Measurements from ENCODE around the gene TTC7B.

TTC7B gene

GRCh38 chr14:90773705-90774104 is 42.5 kb downstream of the TTC7B start:
- no peak for DNase-seq

DNA sequence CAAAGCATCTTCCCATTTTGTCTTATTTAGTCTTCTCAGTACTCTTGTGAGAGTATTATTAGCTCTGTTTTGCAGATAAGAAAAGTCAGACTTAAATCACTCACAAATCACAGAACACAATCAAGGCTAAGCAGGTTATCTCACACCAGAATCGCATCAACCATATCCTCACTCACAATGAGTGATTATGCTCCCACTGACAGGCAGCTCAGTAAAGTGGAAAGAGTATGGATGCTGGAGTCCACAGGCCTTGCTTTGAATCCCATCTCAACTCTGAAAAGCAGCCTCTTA is 43.1 kb downstream of the TTC7B start:
- no peak for DNase-seq

- DNase-seq: no peak
These were observed 48.3 kb downstream of the TTC7B start for GRCh38 chr14:90767899-90768298.

- DNase-seq: peak; percentile 24
These were observed 55.5 kb downstream of the TTC7B start for GRCh38 chr14:90760591-90761316.

DNA sequence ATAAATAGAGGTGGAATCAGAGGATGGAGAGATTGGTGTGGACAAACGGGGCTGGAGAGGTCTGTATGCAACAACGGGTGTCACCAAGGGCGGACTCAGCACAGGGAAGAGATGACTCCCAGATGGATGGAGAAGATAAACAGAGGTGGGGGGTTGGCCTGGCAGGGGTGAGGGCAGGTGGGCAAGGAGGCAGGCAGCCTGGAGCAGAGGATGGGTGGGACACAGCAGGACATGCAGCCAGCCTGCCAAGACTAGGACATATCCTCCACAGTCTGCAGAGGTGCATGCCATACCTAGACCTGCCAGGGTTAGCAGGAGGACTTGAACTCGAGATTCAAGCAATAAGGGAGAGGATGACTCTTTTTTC is 56.2 kb downstream of the TTC7B start:
- DNase-seq: no peak

DNA sequence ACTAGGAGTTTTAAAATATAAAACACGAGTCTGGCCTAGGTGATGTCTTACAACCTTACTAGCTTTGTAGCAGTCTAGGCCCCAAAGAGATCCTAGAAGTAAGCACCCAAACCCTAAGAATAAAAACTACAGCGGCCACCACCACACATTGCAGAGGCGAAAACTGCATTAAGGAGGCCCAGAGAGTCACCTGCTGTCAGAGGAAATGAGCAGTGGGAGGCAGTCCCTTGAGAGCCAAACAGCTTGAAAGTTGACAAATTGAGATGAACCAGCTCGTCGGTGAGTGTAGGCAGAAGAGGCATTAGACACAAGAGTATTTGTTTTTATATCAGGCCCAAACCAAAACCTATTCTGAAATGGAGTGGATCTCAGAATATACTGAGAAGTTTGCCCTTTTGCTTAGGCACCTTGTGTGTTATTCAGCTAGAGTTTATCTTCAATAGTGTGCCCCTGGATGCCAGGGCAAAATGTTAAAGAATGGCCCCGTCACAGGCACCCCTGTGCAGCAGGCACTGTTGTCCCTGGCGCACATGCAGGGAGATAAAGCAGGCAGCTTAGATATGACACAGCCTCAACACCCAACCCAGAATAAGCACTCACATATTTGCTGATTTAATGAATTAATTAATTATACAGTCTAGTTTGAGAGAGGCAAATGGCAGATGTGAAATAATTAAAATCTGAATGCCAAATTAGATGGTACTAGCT is 56.7 kb downstream of the TTC7B start:
- DNase-seq: no peak

GRCh38 chr14:90758959-90759358 is 57.3 kb downstream of the TTC7B start:
- DNase-seq: no peak

GRCh38 chr14:90758028-90758889 is 58.0 kb downstream of the TTC7B start:
- DNase-seq: peak; percentile 95

GRCh38 chr14:90757452-90757851 is 58.8 kb downstream of the TTC7B start:
- no peak for DNase-seq

DNA sequence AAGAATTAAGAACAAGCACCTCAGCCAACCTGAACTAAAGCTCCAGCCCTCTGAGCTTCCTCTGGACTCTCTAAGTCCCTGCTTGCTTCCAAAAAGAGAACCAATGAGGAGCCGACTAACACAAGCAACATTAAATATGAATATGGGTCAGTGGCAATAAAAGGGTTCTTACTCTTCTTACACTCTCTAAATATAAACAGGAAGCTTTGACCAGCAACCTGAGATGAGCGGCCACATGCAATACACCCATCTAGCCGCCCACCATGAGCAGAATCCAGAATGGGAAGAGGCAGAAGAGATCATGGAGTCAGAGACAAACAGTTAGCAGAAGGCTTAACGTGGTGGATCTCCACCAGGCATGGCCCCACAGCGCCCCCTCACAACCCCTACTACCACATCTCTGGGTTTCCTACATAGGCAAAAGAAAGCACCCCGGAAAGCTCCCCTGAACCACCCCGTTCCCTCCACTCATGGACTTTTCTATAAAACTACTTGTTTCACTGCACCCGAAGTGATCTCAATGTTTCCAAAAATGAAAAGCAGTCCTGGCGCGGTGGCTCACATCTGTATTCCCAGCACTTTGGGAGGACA is 59.4 kb downstream of the TTC7B start:
- no peak for DNase-seq

DNA sequence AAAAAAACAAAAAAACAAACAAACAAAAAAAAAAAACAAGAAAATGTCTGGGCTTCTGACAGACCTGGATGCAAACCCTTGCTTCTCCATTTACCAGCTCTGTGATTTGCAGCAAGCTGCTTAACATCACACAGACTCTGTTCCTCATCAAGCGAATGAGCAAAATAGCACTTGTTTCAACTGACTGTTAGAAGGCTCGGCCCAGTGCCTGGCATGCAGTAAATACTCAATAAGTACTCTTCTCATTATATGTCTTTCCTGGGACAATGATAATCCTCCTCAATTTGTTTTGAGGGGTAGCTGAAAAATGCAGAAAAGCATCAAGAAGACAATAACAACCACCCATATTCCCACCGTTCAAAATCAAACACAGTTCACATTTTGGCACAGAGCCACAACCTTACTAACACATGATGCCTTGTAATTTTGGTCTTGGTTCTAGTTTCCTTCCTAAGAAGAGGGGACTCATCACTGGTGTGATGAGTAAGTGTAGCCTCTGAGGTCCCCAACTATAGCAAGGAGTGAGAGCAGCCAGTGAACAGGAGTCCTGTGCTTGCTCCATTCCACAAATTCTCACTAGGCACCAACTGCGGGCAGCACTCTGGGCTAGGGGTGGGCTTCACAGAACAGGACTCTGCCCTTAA is 60.4 kb downstream of the TTC7B start:
- no peak for DNase-seq

GRCh38 chr14:90753456-90754005 is 62.7 kb downstream of the TTC7B start:
- DNase-seq: no peak

- DNase-seq: no peak
These were observed 65.5 kb downstream of the TTC7B start for GRCh38 chr14:90750701-90751100.

DNA sequence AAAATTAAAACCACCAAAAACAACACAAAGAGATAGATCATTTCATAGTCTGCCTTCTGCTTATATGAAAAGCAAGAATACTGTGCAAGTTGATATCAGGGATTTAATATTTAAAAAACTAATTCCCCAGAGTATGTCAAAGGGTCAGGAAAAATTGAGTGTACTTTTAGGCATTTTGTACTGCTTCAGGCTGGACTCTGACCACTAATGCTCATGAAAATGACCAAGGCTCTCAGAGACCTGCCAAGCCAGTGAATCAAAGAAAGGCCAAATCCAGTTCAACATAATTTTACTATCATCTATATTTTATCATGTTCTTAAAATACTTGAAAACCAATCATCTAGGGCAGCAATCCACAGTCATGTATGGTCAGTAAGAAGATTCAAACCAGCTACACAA is 66.0 kb downstream of the TTC7B start:
- DNase-seq: no peak

DNA sequence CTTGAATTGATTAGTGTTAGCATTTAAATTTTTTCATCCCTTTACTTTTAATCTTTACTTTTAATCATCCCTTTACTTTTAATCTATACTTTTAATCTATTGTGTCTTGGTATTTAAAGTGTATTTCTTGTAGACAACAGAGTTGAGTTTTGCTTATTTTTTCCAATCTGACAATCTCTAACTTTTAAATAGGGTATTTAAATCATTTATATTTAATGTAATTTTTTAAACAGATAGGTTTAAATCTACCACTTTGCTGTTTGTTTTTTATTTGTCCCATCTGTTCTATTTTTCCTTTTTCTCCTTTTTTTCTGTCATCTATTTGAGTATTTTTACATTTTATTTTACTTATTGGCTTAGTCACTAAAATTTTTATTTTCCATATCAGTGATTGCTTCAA is 68.3 kb downstream of the TTC7B start:
- no peak for DNase-seq

- no peak for DNase-seq
These were observed 72.4 kb downstream of the TTC7B start for GRCh38 chr14:90743826-90744225.

GRCh38 chr14:90743425-90743824 is 72.8 kb downstream of the TTC7B start:
- no peak for DNase-seq

GRCh38 chr14:90742729-90743128 is 73.5 kb downstream of the TTC7B start:
- DNase-seq: no peak

DNA sequence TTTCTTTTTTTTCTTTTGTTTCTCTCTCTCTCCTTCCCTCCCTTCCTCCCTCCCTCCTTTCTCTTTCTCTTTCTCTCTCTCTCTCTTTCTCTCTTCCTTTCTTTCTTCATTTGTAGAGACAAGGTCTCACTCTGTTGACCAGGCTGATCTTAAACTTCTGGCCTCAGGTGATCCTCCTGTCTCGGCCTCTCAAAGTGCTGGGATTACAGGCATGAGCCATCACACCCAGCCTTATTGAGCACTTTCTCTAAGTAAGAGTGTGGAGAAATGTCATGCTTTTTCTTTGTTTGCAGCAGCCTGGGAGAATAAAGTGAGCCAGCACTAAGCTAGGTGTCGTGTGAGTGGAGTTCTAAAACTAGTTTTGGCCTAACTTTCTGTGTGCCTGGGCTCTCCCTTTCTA is 74.0 kb downstream of the TTC7B start:
- no peak for DNase-seq

DNA sequence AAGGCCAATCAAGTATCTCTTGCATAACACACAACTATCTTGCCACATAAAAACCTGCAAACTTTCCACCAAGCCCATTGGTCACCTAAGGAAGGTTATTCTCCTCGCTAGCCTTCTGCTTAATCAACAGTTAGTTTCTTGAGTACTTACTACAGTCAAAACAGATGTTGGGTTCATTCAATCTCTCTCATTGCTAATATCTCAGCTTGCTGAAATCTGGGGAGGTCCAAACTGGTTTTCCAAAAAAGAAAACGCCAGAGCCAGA is 74.6 kb downstream of the TTC7B start:
- no peak for DNase-seq

- no peak for DNase-seq
These were observed 75.1 kb downstream of the TTC7B start for GRCh38 chr14:90740946-90741681.

DNA sequence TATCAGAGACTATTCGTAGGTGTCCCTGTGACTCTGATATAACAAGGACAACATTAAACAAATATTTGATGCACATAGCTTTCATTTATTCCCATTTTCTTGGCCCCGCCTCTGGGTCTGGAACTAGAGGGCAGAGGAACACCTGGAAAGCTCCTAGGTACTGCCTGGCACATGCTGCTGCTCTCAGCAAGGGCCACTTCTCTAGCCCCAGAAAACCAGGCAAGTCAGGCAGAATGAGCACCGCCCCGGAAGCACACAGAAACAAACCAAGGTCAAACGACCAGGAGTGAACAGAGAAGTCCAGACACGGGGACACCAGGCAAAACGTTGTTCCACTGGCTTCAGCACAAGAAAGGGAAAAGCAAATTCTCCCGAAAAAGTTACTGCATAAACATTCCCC is 76.1 kb downstream of the TTC7B start:
- DNase-seq: no peak
